Measurements from ENCODE around the gene PSENEN. TPM values are rescaled to one million over a fixed set of nuclear protein-coding genes. Genes with fewer than 3 reads are reported as not detected.

Gene PSENEN
- total and polyA plus RNA-seq, 7 donors = 34.7 to 116 (median 41.0) TPM

DNA sequence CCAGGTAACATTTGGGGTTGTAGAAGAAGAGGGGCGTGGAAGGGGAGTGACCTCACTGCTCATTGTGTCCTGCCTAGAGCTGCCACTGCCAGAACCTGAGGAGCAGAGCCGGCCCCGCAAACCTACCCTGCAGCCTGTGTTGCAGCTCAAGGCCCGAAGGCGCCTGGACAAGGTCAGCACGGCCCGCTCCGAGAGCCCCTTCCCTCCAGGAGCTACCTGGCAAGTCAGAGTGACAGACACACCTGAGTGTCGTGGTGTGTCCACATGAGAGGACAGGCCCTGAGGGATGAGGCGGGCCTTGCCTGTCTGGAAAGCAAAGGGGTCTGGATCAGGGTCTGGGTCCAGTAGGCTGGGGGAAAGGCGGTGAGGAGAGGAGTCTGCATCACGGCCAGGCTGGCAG, 20.9 kb upstream of the PSENEN start:
- no peak overlapping the region for H3K27ac ChIP-seq
- no peaks in the 10 kb centered on the region for H3K27me3 ChIP-seq (ENCODE audit: insufficient read depth in 3 of 3, low read length in 2 of 3)
- TF ChIP-seq, protein P1, sequence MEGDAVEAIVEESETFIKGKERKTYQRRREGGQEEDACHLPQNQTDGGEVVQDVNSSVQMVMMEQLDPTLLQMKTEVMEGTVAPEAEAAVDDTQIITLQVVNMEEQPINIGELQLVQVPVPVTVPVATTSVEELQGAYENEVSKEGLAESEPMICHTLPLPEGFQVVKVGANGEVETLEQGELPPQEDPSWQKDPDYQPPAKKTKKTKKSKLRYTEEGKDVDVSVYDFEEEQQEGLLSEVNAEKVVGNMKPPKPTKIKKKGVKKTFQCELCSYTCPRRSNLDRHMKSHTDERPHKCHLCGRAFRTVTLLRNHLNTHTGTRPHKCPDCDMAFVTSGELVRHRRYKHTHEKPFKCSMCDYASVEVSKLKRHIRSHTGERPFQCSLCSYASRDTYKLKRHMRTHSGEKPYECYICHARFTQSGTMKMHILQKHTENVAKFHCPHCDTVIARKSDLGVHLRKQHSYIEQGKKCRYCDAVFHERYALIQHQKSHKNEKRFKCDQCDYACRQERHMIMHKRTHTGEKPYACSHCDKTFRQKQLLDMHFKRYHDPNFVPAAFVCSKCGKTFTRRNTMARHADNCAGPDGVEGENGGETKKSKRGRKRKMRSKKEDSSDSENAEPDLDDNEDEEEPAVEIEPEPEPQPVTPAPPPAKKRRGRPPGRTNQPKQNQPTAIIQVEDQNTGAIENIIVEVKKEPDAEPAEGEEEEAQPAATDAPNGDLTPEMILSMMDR (IDR thresholded peaks at IDR 0.05) = no peak
- DNase-seq (no peak), ATAC-seq (no peak)
- intact Hi-C loops (cut with DNase I) = loop anchor here in 1 of 2 donors (2.0 kb wide), 1 partner anchor 14 kb away; no protein-coding TSS in a partner anchor
- peaks cover 5% of the 10 kb centered on the region for H3K4me1 ChIP-seq
- no peaks in the 10 kb centered on the region for H3K9me3 ChIP-seq
- H3K36me3 ChIP-seq (ENCODE audit: insufficient read depth in 1 of 2, low read depth in 1 of 2) = peaks cover 17 to 97% of the 10 kb centered on the region in 2 donors
- H3K4me3 ChIP-seq = no peak overlapping the region
- WGBS, 3 donors = 94 to 96% (median 95%) methylated on average over 12 of the region's 12 CpGs

DNA sequence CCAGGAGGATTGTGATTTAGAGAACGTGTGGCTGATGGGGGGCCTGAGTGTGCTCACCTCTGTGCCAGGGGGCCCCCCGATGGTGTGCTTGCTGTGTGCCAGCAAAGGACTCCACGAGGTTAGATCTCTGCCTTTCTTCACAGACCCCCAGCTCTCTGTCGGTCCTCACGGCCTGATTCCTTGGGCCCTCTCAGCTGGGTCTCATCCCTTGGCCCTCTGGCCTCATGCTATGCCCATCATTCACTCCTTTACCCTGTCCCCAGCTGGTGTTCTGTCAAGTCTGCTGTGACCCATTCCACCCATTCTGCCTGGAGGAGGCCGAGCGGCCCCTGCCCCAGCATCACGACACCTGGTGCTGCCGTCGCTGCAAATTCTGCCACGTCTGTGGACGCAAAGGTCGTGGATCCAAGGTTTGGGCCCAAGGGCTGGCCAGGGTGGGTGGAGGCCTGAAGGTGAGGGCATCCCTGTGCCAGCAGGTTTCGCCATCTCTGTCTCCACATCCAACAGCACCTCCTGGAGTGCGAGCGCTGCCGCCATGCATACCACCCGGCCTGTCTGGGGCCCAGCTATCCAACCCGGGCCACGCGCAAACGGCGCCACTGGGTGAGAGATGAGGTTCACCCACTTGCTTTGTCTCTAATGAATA, 20.1 kb upstream of the PSENEN start:
- H3K27ac ChIP-seq = no peak overlapping the region
- ATAC-seq (no peak), DNase-seq (no peak)
- H3K4me1 ChIP-seq = no peaks in the 10 kb centered on the region
- intact Hi-C loops (cut with DNase I) = loop anchor here in 1 of 2 donors (2.0 kb wide), 1 partner anchor 13 kb away; no protein-coding TSS in a partner anchor
- H3K9me3 ChIP-seq = no peaks in the 10 kb centered on the region
- WGBS, 3 donors = 92 to 95% (median 93%) methylated on average over 23 of the region's 23 CpGs
- H3K36me3 ChIP-seq (ENCODE audit: insufficient read depth in 1 of 2, low read depth in 1 of 2) = peaks cover 19 to 98% of the 10 kb centered on the region in 2 donors
- no peak overlapping the region for H3K4me3 ChIP-seq
- H3K27me3 ChIP-seq (ENCODE audit: insufficient read depth in 3 of 3, low read length in 2 of 3) = no peaks in the 10 kb centered on the region
- TF ChIP-seq, protein P1 (IDR thresholded peaks at IDR 0.05) = no peak

DNA sequence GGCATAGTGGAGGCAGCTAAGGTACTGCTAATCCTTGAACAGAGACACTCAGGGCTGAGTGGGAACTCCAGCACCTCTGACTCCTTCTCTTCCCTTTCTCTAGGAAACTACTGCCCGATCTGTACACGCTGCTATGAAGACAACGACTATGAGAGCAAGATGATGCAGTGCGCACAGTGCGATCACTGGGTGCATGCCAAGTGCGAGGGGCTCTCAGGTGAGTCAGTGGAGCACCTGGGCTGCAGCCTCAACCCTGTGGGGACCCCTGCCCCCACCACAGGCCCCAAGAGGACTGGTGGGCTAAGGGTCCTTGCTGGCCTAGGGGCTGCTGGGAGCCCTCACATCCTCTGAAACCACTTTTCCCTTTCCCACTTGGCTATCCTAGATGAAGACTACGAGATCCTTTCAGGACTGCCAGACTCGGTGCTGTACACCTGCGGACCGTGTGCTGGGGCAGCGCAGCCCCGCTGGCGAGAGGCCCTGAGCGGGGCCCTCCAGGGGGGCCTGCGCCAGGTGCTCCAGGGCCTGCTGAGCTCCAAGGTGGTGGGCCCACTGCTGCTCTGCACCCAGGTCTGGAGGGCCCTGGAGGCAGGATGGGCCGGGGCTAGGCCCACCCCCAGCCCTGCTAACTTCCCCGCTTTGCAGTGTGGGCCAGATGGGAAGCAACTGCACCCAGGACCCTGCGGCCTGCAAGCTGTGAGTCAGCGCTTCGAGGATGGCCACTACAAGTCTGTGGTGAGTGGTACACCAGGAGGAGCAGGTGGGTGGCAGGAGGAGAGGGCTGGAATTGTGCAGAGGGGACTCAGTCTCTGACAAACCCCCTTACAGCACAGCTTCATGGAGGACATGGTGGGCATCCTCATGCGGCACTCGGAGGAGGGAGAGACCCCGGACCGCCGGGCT, 18.1 kb upstream of the PSENEN start:
- H3K4me3 ChIP-seq = no peak overlapping the region
- H3K36me3 ChIP-seq (ENCODE audit: insufficient read depth in 1 of 2, low read depth in 1 of 2) = peaks cover 19 to 100% of the 10 kb centered on the region in 2 donors
- TF ChIP-seq, protein P1 (IDR thresholded peaks at IDR 0.05) = no peak
- H3K9me3 ChIP-seq = no peaks in the 10 kb centered on the region
- intact Hi-C loops (cut with DNase I) = no loop called here
- ATAC-seq (no peak), DNase-seq (no peak)
- 91 to 93% (median 92%) methylated on average over 25 of the region's 25 CpGs for WGBS, 3 donors
- H3K27me3 ChIP-seq (ENCODE audit: insufficient read depth in 3 of 3, low read length in 2 of 3) = no peaks in the 10 kb centered on the region
- no peaks in the 10 kb centered on the region for H3K4me1 ChIP-seq
- no peak overlapping the region for H3K27ac ChIP-seq

DNA sequence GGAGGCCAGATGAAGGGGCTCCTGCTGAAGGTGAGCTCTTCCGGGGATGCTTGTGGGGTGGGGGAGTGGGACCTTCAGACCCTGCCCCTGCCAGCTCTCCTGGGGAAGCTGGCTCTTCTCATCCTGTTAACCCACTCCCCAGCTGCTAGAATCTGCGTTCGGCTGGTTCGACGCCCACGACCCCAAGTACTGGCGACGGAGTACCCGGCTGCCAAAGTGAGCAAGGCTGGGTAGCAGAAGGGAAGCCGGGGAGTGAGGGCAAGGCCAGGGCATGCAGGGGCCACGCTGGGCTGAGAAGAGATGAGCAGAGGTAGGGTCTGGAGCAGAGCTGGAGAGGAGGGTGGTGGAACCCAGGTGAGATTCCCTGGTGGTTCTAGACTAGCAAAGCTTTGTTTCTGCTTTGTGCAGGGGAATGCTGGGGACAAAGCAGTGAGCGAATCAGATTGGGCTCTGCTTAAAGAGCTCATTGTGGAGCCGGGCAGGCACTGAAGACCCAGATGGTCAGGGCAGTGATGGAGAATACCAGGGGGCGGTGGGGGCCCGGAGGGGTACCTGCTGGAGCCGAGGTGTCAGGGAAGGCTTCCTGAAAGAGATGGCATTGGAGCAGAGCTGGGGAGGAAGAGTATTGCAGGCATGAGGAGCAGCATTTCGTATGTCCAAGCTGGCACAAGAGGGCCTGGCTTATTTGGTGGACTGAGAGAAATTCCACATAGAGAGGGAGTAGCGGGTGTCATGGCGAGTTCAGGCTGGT, 17.3 kb upstream of the PSENEN start:
- WGBS, 3 donors = 90 to 94% (median 93%) methylated on average over 19 of the region's 19 CpGs
- DNase-seq (no peak), ATAC-seq (no peak)
- H3K27ac ChIP-seq = no peak overlapping the region
- peaks cover 19 to 99% of the 10 kb centered on the region in 2 donors for H3K36me3 ChIP-seq (ENCODE audit: insufficient read depth in 1 of 2, low read depth in 1 of 2)
- TF ChIP-seq, protein P1 (IDR thresholded peaks at IDR 0.05) = no peak
- intact Hi-C loops (cut with DNase I) = no loop called here
- no peak overlapping the region for H3K4me3 ChIP-seq
- H3K4me1 ChIP-seq = no peaks in the 10 kb centered on the region
- no peaks in the 10 kb centered on the region for H3K9me3 ChIP-seq
- H3K27me3 ChIP-seq (ENCODE audit: insufficient read depth in 3 of 3, low read length in 2 of 3) = no peaks in the 10 kb centered on the region

Data from psoas muscle (tissue), 8 donors.